ENCODE data around the gene IKBKG. TPM values are rescaled to one million over a fixed set of nuclear protein-coding genes. Genes with fewer than 3 reads are reported as not detected.
A peak's percentile ranks its signal among the peaks of the same experiment; 100 is the strongest.
"Not testable (repeated sequence)": the region's sequence is repeated elsewhere in the genome, so short reads cannot be mapped to it uniquely, and the experiment has no call there.

IKBKG gene
- total RNA-seq, 1 donor from 2014 or later, result 14.8 TPM

DNA sequence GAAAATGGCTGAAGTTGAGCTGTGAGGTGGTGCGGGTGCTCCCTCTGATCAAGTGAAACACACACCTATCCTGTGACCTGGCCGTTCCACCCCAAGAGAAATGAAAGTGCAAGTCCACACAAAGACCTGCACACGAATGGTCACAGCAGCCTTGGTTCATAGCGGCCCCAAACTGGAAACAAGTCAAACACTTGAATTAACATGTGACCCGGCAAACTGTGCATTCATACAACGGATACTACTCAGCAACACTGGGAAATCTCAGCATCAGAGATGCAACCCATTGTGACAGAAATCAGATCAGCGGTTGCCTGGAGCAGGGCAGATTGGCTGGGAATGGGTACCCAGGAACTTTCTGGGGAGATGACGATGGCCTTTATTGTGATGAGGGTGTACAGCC lies 8.3 kb upstream of the IKBKG start:
- no peaks in the 10 kb centered on the region for H3K36me3 ChIP-seq
- H3K9me3 ChIP-seq (replicated peaks), result no peaks in the 10 kb centered on the region
- H3K27me3 ChIP-seq (ENCODE audit: low read depth), result no peaks in the 10 kb centered on the region
- intact Hi-C loops (cut with micrococcal nuclease), result no loop called here
- H3K27ac ChIP-seq (replicated peaks), result no peak overlapping the region
- H3K4me3 ChIP-seq, result no peak overlapping the region
- H3K4me1 ChIP-seq, result peaks cover 22% of the 10 kb centered on the region
- DNase-seq, result no peak
- TF ChIP-seq, protein P1, sequence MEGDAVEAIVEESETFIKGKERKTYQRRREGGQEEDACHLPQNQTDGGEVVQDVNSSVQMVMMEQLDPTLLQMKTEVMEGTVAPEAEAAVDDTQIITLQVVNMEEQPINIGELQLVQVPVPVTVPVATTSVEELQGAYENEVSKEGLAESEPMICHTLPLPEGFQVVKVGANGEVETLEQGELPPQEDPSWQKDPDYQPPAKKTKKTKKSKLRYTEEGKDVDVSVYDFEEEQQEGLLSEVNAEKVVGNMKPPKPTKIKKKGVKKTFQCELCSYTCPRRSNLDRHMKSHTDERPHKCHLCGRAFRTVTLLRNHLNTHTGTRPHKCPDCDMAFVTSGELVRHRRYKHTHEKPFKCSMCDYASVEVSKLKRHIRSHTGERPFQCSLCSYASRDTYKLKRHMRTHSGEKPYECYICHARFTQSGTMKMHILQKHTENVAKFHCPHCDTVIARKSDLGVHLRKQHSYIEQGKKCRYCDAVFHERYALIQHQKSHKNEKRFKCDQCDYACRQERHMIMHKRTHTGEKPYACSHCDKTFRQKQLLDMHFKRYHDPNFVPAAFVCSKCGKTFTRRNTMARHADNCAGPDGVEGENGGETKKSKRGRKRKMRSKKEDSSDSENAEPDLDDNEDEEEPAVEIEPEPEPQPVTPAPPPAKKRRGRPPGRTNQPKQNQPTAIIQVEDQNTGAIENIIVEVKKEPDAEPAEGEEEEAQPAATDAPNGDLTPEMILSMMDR (IDR thresholded peaks at IDR 0.05; ENCODE audit: borderline replicate concordance), result no peak

DNA sequence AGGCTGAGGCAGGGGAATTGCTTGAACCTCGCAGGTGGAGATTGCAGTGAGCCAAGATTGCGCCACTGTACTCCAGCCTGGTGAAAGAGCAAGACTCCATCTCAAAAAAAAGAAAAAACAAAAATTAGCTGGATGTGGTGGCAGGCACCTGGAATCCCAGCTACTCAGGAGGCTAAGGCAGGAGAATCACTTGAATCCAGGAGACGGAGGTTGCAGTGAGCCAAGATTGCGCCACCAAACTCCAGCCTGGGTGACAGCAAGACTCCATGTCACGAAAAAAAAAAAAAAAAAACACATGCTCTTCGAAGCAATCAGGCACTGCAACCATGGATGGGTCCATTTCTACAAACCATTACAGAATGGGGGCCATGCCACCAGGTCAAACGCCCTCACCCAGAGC lies 7.1 kb upstream of the IKBKG start:
- H3K27ac ChIP-seq (replicated peaks); H3K4me3 ChIP-seq; H3K27me3 ChIP-seq (ENCODE audit: low read depth); H3K36me3 ChIP-seq; intact Hi-C loops (cut with micrococcal nuclease); H3K9me3 ChIP-seq (replicated peaks); DNase-seq: not testable (repeated sequence)
- peaks cover 16% of the 10 kb centered on the region for H3K4me1 ChIP-seq

DNA sequence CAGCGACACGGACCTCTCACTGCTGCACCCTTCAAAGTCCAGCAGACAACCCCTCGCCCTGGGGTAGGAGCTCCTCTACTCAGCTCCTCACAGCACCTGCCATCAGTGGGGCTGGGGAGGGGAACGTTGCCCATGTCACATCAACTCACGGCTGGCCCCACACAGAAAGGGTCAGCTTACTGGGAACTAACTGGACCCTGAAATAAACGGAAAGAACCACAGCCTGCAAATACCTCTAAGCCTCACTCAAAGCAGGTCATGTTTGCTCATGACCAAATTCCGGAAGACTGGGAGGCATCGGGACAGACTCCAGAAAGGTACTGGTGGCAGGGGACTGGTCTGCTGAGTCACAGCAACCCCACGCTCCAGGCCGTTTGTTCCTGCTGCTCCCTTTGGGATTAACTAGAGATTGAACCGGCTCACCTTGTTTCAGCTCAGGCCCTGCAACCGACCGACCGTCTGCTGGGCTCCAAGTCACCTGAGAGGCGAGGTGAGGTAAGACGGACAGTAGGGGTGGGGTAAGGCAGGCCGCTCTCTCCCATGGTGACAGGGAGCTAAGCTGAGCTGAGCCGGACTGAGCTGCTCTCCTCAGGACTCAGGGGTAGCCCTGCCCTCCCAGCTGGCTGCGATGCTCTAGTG lies 6.4 kb upstream of the IKBKG start:
- intact Hi-C loops (cut with micrococcal nuclease), result no loop called here
- Histone ChIP-seq H3K36me3 (no peaks in the 10 kb centered on the region), H3K4me3 (no peak overlapping the region), H3K27ac (replicated peaks) (peak overlapping the region; percentile 67), H3K27me3 (ENCODE audit: low read depth) (no peaks in the 10 kb centered on the region), H3K4me1 (peaks cover 19% of the 10 kb centered on the region), H3K9me3 (replicated peaks) (no peaks in the 10 kb centered on the region)
- TF ChIP-seq, protein P1 (IDR thresholded peaks at IDR 0.05; ENCODE audit: borderline replicate concordance), result no peak
- DNase-seq, result no peak

DNA sequence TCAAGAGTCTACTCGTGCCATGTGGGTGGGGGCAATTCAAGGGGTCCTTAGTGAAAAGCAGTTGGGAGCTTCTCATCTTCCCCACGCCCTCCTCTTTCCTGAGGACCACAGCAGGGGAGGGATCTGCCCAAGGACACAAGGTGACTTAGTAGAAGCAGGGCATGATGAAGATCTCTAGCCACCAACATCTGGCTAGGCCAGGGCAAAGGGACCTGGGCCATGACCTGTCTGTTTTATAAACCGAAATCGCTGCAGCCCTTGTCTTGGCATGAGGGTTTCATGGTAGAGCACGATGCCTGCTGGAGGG lies 5.9 kb upstream of the IKBKG start:
- Histone ChIP-seq H3K4me3 (no peak overlapping the region), H3K27ac (replicated peaks) (peak overlapping the region; percentile 67), H3K9me3 (replicated peaks) (no peaks in the 10 kb centered on the region), H3K27me3 (ENCODE audit: low read depth) (no peaks in the 10 kb centered on the region), H3K36me3 (no peaks in the 10 kb centered on the region), H3K4me1 (peaks cover 25% of the 10 kb centered on the region)
- no peak for DNase-seq
- TF ChIP-seq, protein P1 (IDR thresholded peaks at IDR 0.05; ENCODE audit: borderline replicate concordance), result no peak
- intact Hi-C loops (cut with micrococcal nuclease), result no loop called here

DNA sequence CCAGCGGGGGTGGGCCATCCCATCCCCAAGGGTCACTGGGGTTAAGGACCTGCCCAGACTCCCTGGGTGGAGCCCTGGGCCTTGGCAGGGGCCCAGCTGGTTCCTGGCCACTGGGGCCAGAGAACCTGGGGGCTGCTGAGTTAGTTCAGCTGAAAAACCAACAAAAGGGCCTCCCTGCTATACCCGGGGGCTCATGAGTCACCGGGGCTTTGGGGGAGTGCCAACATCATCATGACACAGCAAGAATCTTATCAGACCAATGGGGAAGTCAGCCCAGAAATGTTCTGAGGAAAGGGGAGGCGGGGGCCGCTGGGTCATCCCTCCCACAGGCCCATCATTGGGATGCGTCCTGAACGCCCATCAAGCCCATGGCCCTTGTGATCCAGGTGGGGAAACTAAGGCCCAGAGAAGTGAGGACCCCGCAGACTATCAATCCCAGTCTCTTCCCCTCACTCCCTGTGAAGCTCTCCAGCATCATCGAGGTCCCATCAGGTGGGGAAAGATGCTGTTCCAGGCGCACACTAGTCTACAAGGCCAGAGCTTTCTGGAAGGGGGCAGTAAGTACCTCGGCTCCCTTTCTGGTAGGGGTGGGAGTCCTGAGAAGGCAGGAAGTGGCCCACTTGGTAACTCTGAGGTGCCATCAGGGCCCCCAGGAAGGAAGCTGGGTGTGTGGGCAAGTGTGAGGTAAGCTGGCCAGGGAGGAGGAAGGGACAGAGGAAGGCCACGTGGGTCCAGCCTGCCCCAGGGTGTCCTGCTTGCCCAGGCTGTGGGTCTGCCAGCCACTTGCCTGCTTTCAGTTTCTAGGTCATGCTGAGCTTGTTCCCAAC lies 5.3 kb upstream of the IKBKG start:
- Histone ChIP-seq H3K4me3 (no peak overlapping the region), H3K27me3 (ENCODE audit: low read depth) (no peaks in the 10 kb centered on the region), H3K4me1 (peaks cover 25% of the 10 kb centered on the region), H3K36me3 (no peaks in the 10 kb centered on the region), H3K9me3 (replicated peaks) (no peaks in the 10 kb centered on the region), H3K27ac (replicated peaks) (peak overlapping the region; percentile 67)
- TF ChIP-seq, protein P1 (IDR thresholded peaks at IDR 0.05; ENCODE audit: borderline replicate concordance), result no peak
- peak; percentile 73 for DNase-seq
- intact Hi-C loops (cut with micrococcal nuclease), result no loop called here

All from left ventricle myocardium inferior (tissue), 1 donor.